GM19438 (cell line): ENCODE measurements around the gene RAB41.
"Not testable (repeated sequence)": the region's sequence is repeated elsewhere in the genome, so short reads cannot be mapped to it uniquely, and the experiment has no call there.

Experiments
- ATAC-seq: cut with Tn5 transposase; IDR thresholded peaks from one replicate; pipeline ENCODE4 v1.9.1; 2021; ENCODE audit warnings: low read depth; ENCODE audit not compliant: unreplicated experiment

Gene RAB41

DNA sequence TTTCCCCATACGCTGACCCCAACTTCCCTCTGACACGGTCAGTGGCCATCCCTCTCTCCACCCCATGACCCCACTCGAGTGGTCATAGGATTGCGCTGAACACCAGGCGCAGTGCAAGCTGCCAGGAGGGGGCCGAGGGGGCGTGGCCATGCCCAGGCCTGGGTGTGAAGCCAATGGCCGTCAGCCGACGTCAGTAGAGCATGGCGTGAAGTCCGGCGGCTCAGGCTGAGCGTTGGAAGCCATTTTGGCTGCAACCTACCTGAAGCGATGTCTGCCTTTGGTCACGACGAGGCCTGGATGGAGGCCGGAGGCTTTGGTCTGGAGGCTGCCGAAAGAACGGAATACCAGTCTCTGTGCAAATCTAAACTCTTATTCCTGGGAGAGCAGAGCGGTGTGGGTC lies at the start of gene RAB41:
RAB41 (plus strand) TSS at position 222 of the 400 bp plus-strand sequence; CDS start at position 268, 46 bp downstream.
- no peak for ATAC-seq

DNA sequence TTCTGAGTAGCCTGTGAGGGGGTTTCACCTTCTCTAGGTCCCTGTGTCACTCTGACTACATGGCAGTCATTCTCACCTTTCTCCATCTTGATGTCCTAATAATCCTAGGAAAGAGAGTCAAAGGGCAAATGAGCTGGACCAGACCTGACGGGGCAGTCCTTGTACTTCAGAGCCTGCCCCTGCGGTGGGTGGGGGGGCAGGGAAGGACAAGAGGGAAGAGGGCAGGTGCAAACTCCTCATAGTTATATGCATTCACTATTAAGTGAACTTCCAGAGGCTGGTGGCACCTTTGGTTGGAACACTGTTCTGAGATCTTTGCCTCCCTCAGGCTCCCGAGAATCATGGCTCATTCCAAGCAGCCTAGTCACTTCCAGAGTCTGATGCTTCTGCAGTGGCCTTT lies 47.6 kb upstream of the RAB41 start, which contains the start of gene AWAT1:
AWAT1 (plus strand) TSS at position 301 of the 400 bp plus-strand sequence; CDS start at position 342, 41 bp downstream.
- ATAC-seq: no peak

DNA sequence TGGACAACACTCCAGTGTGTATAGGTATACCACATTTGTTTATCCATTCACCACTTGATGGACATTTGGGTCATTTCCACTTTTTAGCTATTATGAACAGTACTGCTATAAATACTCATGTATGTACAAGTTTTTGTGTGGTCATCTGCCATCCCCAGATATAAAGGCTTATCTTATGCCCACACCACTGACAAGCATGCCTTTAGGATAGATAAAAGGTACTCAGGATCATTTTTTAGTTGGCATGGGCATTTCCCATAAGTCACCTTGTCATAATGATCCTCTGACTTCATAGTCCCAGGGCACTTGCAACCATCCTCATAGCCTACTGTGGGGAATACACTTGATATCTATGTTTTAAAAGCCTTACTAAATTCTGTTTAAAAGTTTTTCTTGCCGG lies 41.2 kb upstream of the RAB41 start:
- no peak for ATAC-seq

DNA sequence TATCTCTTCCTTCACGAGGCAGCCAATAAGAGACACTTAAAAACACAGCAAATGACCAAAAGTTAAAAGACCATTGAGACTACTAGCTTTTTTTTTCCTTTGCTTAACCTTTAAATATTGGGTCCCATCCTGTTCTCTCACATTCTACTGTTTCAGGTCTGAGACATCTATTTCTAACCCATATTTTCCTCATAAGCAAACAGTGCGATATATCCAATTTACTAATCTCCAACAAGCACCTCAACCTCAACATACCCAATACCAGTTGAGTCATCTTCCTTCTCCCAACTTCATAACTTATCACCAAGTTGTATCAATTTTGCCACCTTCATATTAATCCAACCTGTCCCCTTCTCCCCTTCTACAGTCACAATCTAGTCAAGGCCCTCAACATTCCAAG lies 40.5 kb upstream of the RAB41 start:
- ATAC-seq: no peak

DNA sequence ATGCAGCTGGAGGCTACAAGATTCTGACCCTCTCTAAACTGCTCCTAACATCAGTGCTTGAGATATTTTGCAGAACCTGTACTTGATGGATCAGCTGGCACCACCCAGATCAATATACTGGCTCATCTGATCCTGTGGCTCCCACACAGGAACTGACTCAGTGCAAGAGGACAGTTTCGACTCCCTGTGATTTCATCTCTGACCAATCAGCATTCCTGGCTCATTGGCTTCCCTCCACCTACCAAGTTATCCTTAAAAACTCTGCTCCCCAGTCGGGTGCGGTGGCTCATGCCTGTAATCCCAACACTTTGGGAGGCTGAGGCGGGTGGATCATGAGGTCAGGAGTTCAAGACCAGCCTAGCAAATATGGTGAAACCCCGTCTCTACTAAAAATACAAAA lies 38.4 kb upstream of the RAB41 start:
- not testable (repeated sequence) for ATAC-seq

DNA sequence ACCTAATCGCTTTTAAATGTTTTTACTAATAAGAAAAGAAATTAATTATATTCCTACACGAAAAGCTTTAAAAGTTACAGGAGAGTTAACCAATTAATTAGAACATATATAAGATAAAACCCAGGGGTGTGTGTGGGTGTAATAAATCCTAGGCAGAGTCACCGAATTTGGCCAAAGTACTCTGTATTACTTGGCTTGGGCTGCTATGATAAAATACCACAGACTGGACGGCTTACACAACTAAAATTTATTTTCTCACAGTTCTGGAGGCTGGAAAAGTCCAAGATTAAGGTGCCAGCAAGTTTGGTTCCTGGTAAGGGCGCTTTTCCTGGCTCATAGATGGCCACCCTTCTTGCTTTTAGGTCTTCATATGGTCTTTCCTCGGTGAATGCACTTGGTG lies 37.1 kb upstream of the RAB41 start:
- ATAC-seq: no peak

DNA sequence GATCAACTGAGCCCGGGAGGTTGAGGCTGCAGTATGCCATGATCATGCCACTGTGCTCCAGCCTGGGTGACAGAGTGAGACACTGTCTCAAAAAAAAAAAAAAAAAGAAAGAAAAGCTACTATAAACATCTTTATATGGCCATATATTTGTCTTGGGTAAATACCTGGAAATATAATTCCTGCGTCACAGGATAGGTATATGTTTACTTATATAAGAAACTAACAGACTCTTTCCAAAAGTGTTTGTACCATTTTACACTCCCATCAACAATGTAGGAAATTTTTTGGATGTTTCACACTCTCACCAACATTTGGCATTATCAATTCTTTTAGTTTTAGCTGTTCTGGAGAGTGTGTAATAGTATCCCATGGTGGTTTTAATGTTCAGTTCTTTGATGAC lies 34.7 kb upstream of the RAB41 start:
- no peak for ATAC-seq

DNA sequence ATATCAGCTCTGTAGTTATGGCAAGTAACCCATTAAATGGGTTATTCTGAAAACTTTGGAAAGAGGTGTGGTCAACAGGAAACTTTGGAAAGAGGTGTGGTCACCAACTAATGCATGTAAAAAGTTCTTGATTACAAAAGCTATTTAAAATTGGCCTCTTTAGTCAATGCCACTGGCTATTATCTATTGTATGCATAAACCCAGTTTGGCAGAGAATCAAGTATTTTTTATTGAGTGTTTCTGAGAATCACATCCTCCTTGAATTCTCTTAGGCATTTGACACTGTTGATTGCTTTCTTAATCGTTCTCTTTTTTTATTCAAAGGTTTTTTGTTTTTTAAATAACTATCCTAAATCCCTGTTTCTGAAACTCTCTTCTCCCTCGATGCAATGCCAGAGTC lies 29.5 kb upstream of the RAB41 start:
- ATAC-seq: no peak

DNA sequence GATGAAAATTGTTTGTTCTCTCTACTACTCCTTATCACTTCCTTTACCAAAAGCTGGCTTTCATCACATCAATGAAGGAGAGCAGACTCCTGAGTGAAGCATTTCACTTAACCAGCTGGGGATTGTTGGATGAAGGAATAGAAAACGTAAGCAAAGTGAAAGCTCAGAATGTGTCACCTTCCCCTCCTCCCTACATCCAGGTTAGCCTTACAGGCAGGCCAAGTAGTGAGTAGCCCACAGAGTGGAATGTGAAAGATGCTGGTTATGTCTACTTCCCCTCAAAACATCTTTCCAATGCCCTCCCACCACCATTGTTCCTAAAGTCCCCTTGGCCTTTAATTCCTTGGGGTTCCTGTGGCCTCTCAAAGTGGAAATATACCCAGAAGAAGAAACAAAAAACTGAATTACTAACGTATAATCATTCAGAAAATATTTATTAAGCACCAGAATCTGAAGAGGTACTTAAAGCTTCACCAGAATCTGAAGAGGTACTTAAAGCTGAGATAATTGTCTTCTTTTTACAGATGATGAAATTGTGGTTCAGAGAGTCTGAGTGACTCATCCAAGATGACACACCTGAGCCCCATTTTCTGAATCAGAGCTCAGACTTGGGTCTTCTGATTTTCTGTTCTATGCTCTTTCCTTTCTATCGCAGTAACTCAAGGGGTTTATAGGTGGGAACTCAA lies 28.5 kb upstream of the RAB41 start:
- no peak for ATAC-seq

DNA sequence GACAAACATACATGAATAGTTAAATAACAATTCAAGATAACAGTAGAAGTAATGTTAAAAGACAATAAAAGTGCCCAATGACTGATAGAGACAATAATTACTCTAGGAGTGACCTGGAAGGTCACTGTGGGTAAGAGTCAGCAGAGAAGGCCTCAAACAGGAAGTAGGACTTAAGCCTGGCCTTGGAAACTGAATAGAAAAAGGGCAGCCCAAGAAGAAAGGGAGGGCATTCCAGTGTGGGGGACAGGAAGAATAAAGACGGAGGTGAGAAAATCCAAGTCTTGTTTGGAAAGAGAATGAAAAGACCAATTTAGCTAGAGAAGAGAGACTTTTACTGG lies 27.9 kb upstream of the RAB41 start:
- no peak for ATAC-seq

DNA sequence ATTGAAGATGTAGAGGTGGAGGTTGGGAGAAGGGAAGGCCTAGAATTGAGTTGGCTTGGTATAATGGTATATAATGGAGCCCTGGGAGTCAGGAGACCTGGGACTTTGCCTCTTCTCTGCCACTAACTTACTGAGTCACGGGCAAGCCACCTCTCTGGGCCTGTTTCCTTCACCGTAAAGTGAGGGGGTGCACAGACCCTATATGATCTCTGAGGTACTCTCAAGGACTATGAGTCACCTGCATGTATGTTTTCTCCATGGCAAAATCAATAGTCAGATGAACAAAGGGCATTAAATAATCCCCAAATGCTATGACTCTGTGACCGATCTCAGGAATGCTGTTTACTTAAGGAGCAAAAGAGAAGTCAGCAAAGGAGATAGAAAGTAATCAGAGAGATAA lies 27.1 kb upstream of the RAB41 start:
- no peak for ATAC-seq

DNA sequence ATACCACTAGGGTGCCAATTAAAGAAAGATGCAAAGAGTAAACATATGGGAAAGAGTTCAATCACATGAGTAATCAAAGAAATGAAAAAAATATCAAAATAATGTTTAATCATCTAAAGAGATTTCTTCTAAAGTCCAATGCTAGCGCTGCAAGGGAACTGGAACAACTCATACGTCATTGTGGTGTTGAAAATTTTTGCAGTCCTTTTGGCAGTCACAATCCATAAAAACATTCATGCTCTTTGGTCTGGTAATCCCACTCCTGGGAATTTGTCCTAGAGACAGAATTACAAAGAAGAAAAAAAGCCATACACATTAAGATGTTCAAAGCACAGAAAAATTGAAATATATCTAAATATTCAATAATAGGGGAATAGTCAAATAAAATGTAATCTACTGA lies 26.5 kb upstream of the RAB41 start:
- no peak for ATAC-seq

DNA sequence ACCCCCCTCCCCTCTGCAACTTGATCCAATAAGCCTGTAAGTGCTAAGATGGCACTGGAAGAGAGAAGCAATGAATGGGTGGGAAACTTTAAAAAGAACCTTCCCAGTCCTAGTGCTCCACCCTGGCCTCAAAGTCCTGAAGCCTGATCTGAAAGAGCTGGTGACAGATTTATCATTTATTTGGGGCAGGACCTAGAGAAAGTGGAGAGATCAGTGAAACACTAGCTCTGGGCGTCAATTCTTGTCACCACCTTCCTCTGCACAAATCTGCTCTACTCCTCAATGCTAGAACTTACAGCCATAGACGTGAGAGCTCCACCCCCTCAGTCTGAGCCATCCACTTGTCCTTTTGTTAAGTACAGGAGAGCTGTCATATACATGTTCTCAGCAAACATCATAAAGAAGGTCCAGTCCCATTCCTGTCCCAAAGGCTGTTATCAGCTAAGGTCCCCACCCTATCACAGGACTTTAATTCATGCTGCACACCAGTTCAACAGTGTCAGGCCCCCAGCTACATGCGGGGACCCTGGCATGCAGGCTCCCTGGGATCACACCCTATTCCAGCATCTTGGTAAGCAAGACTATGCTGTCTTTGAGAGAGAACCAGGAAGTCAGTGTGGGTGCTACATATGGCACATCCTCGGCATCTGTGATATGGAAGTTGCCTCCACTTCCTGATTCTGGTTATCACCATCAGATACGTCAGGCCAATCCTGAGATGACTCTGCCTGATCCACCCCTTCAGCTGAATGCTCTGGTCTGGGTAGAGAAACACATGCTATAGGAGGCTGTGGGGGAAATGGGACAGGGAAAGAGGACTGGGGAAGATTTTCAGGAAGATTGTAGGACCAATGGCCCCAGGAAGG lies 24.3 kb upstream of the RAB41 start:
- ATAC-seq: no peak

DNA sequence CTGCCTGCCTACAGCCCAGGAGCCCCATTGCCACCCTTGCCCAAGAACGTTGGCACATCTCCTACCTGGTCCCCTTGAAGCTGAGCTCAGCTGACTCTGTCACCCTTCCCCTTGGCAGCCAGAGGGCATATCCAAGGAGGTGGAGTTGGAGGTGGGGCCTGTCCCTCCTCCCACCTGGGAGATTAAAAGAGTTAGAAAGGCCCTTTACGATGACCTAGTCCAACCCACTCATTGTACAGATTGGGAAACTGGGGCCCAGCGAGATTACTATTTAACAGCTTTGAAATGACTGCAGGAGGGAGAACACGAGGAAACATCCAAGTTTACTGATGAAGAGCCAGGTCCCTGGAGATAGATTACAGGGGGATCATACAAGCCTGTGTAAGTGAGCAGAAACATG lies 21.9 kb upstream of the RAB41 start, which contains the start of gene P2RY4:
P2RY4 (minus strand) TSS at position 101 of the 400 bp plus-strand sequence. CDS start 580 bp downstream, outside the sequence.
- no peak for ATAC-seq

DNA sequence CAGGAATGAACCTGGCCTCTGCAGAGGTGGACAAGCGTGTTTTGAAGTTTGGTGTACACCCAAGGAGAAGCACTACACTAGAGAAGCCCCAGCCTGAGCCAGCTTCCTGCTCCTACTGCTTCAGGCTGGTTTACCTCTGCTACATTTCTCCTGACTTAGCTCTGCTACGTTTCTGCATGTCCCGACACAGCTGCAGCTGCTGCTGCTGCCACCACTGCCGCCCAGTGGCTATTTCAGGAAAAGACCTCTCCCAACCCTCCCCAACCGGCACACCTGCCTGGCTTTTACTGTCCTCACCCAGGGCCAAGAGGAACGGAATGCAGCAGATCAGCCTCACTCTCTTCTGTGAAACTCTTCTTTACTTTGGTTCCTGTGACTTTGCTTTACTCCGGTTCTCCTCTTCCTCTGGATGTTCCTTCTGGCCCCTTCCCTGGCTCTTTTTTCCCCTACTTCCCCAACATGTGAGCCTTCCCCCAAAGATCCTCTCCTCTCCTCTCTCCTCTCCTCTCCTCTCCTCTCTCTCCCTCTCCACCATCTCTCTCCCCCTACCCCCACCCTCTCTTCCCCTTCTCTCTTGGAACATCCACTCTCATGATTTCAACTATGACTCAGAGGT lies 18.9 kb upstream of the RAB41 start:
- ATAC-seq: peak; percentile 81

DNA sequence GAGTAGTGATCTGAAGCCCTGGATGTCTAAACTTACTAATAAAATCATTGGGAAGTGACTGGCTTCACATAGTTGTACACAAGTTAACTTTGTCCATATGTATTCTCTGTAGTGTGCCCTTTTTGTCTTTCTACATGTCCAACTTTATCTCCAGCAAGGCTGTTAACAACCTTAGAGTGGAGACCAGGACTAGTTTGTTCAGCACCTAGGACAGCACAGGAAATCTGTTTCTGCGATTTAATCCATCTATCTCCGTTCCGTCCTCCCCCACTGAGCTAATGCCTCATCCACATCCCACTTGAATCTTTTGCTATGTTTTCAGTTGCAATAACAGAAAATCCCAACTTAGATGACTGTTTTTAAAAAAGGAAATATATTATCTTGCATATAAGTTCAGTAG lies 17.2 kb upstream of the RAB41 start:
- no peak for ATAC-seq

DNA sequence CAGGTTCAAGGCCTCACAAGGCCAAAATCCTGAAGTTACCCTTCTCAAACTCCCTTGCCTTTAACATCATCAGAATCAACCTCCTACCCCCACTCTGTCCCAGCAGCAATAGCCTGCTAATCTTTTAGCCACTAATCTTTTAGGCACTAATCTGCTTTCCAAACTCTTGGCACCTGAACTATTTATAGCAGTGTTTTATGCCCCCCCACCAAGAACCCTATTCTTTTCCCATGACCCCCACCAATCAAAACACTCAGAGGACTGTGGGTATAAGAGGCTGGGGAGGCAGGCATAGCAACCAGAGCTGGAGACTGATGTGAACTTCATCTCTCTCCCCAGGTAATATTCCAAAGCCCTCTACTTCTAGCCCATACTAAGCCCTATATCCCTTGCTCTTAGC lies 13.9 kb upstream of the RAB41 start, which contains the start of gene ARR3:
ARR3 (plus strand) TSS at position 301 of the 400 bp plus-strand sequence. CDS start 1,052 bp downstream, outside the sequence.
- ATAC-seq: no peak

DNA sequence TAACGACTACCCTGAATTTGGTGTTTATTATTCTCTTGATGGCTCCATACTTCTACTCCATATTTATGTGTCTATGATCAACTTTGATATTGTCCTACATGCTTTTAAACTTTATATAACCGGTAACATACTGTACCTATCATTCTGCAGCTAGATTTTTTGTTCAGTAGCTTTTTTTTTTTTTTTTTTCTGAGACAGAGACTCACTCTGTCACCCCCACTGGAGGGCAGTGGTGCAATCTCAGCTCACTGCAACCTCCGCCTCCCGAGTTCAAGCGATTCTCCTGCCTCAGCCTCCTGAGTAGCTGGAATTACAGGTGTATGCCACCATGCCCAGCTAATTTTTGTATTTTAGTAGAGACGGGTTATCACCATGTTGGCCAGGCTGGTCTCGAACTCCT lies 7.9 kb upstream of the RAB41 start:
- not testable (repeated sequence) for ATAC-seq

DNA sequence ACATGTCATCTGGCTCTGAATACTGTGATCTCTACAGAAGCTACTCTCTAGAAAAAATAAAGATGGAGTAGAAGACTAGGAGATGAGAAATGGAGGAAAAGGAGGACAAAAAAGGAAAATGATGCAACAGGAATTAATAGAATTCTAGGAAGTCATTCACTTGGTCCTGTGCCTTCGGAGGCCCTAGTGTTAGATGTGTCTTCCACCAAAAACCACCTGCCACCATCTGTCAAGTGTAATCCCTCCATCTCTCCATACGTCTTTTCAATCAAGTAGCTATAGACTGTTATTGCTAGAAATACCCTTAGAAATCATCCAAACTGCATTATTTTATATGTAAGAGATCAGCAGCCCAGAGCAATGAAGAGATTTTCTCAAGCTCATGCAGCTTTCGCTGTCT lies 2.9 kb upstream of the RAB41 start:
- ATAC-seq: no peak

DNA sequence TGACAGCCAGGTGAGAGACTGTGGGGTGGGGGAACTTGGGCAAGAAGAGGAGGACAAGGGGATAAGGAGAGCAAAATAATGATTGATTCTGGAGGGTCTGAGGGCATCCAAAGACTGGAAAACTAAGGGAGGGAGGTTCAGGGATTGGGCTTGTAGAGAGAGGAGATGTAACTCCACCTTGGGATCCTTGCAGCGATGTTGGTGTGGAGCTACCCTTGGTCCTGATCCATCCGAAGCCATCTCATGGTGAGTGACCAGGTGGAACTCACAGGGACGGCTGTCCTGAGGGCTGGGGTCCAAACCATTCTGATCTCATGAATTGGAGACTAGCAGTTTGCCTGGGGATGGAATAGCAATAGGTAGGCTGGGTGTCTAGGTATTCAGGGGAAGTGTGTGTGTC lies 1.4 kb upstream of the RAB41 start:
- no peak for ATAC-seq

DNA sequence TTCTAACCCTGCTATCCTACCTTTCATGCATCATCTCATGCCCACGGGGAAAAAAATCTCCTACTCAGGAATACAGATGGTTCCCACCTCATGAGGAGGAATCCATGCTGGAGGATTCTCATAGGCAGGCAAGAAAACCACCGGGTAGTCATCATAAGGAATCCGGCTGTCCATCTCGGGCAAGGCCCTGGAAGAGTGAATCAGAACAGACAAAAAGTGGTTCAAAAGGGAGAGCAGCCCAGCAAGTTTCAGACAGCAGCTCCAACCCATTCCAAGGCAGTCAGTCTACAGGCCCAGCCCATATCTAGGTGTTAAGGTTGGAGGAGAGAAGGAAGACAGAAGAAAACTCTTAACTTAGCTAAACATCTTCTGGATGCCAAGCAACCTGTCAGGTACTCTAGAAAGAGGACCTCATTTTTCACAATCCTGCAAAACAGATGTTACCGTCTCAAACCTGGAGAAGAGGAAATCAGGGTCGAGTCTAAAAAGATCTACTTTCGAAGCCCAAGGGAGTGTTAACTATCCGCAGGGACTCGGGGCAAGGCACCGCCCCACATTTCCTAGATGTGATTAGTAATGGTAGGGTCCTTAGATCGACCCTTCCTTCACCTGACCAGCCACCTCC lies 7.3 kb downstream of the RAB41 start:
- ATAC-seq: no peak
